ENCODE data around the gene DLD.
"Not testable (repeated sequence)": the region's sequence is repeated elsewhere in the genome, so short reads cannot be mapped to it uniquely, and the experiment has no call there.

- TF ChIP-seq YY1 (IDR thresholded peaks at IDR 0.05; ENCODE audit: insufficient read depth, insufficient read length); ZNF274 (IDR thresholded peaks at IDR 0.05; ENCODE audit: low read depth, low read length); SUZ12 (IDR thresholded peaks at IDR 0.05; ENCODE audit: extremely low read depth, insufficient read depth, insufficient read length): not testable (repeated sequence)
These were observed 3.2 kb upstream of the DLD start for GRCh38 chr7:107887827-107888226.
